ENCODE data around the gene HIVEP1. TPM values are rescaled to one million over a fixed set of nuclear protein-coding genes. Genes with fewer than 3 reads are reported as not detected.

The HIVEP1 gene
- total RNA-seq, 1 experiment from 2014 or later = 6.6 TPM

- H3F3A ChIP-seq (ENCODE audit: low read length, unreplicated experiment) = no peaks in the 10 kb centered on the region
- intact Hi-C loops (cut with micrococcal nuclease) = no loop called here
- H3K79me2 ChIP-seq (ENCODE audit: low read length) = no peaks in the 10 kb centered on the region
- H3K36me3 ChIP-seq (ENCODE audit: low read depth, low read length) = no peaks in the 10 kb centered on the region
- no peak overlapping the region for H3K4me2 ChIP-seq (ENCODE audit: low read length)
- H3K4me3 ChIP-seq (ENCODE audit: low read length) = no peak overlapping the region
- H3K9me3 ChIP-seq (ENCODE audit: low read length) = no peaks in the 10 kb centered on the region
- no peak for TF ChIP-seq CTCF (conservative IDR thresholded peaks at IDR 0.05; ENCODE audit: low read depth, low read length)
- no peak for TF ChIP-seq EZH2 (IDR thresholded peaks at IDR 0.05; ENCODE audit: low read length, unreplicated experiment)
- no peak for TF ChIP-seq EZH2phosphoT487 (IDR thresholded peaks at IDR 0.05; ENCODE audit: borderline replicate concordance, low read length)
- BruUV-seq (replicated peaks) = no TSS peak
- ChIA-PET POLR2A (ENCODE audit: unreplicated experiment) (no interaction called here), CTCF (interaction anchor here (0.6 kb wide), 1 partner anchor 68 kb away, joined by 5 read pairs; no protein-coding TSS in a partner anchor)
- no peak for DNase-seq
- H3K9ac ChIP-seq (ENCODE audit: low read length) = no peak overlapping the region
- H2AFZ ChIP-seq (ENCODE audit: low read length) = no peak overlapping the region
- no peaks in the 10 kb centered on the region for H4K20me1 ChIP-seq (ENCODE audit: low read length)
- H3K27me3 ChIP-seq (ENCODE audit: low read length) = no peaks in the 10 kb centered on the region
- ATAC-seq = no peak
- H3K27ac ChIP-seq (ENCODE audit: low read length) = no peak overlapping the region
- peaks cover 7% of the 10 kb centered on the region for H3K4me1 ChIP-seq (ENCODE audit: insufficient read depth, low read length)
- no peaks in the 10 kb centered on the region for H3K9me2 ChIP-seq (replicated peaks; ENCODE audit: low read length)
These were observed 148.2 kb downstream of the HIVEP1 start for GRCh38 chr6:12160326-12160725.

- no peak overlapping the region for H3K4me3 ChIP-seq (ENCODE audit: low read length)
- no peak overlapping the region for H3K4me2 ChIP-seq (ENCODE audit: low read length)
- H3F3A ChIP-seq (ENCODE audit: low read length, unreplicated experiment) = no peaks in the 10 kb centered on the region
- no peaks in the 10 kb centered on the region for H3K27me3 ChIP-seq (ENCODE audit: low read length)
- no peaks in the 10 kb centered on the region for H4K20me1 ChIP-seq (ENCODE audit: low read length)
- no peak for ATAC-seq
- H3K9me2 ChIP-seq (replicated peaks; ENCODE audit: low read length) = no peaks in the 10 kb centered on the region
- intact Hi-C loops (cut with micrococcal nuclease) = no loop called here
- no peak for TF ChIP-seq EZH2phosphoT487 (IDR thresholded peaks at IDR 0.05; ENCODE audit: borderline replicate concordance, low read length)
- TF ChIP-seq EZH2 (IDR thresholded peaks at IDR 0.05; ENCODE audit: low read length, unreplicated experiment) = no peak
- TF ChIP-seq CTCF (conservative IDR thresholded peaks at IDR 0.05; ENCODE audit: low read depth, low read length) = no peak
- H3K27ac ChIP-seq (ENCODE audit: low read length) = no peak overlapping the region
- H3K79me2 ChIP-seq (ENCODE audit: low read length) = no peaks in the 10 kb centered on the region
- no peak overlapping the region for H2AFZ ChIP-seq (ENCODE audit: low read length)
- no TSS peak for BruUV-seq (replicated peaks)
- H3K9ac ChIP-seq (ENCODE audit: low read length) = no peak overlapping the region
- H3K36me3 ChIP-seq (ENCODE audit: low read depth, low read length) = no peaks in the 10 kb centered on the region
- POLR2A ChIA-PET (ENCODE audit: unreplicated experiment) = no interaction called here
- H3K9me3 ChIP-seq (ENCODE audit: low read length) = no peaks in the 10 kb centered on the region
- CTCF ChIA-PET = no interaction called here
- DNase-seq = no peak
- peaks cover 7% of the 10 kb centered on the region for H3K4me1 ChIP-seq (ENCODE audit: insufficient read depth, low read length)
These were observed 150.1 kb downstream of the HIVEP1 start for GRCh38 chr6:12162213-12162612.

- intact Hi-C loops (cut with micrococcal nuclease) = no loop called here
- Histone ChIP-seq H3K36me3 (ENCODE audit: low read depth, low read length) (no peaks in the 10 kb centered on the region), H3K4me2 (ENCODE audit: low read length) (no peak overlapping the region), H4K20me1 (ENCODE audit: low read length) (no peaks in the 10 kb centered on the region), H3K27ac (ENCODE audit: low read length) (no peak overlapping the region), H3K4me1 (ENCODE audit: insufficient read depth, low read length) (peaks cover 7% of the 10 kb centered on the region), H3F3A (ENCODE audit: low read length, unreplicated experiment) (no peaks in the 10 kb centered on the region), H3K9me3 (ENCODE audit: low read length) (no peaks in the 10 kb centered on the region), H3K79me2 (ENCODE audit: low read length) (no peaks in the 10 kb centered on the region), H3K9me2 (replicated peaks; ENCODE audit: low read length) (no peaks in the 10 kb centered on the region), H3K4me3 (ENCODE audit: low read length) (no peak overlapping the region), H3K27me3 (ENCODE audit: low read length) (no peaks in the 10 kb centered on the region), H2AFZ (ENCODE audit: low read length) (no peak overlapping the region), H3K9ac (ENCODE audit: low read length) (no peak overlapping the region)
- ChIA-PET POLR2A (ENCODE audit: unreplicated experiment) (interaction anchor here (0.7 kb wide), 1 partner anchor 40 kb away, joined by 3 read pairs; no protein-coding TSS in a partner anchor), CTCF (no interaction called here)
- TF ChIP-seq EZH2phosphoT487 (IDR thresholded peaks at IDR 0.05; ENCODE audit: borderline replicate concordance, low read length) = no peak
- no peak for TF ChIP-seq CTCF (conservative IDR thresholded peaks at IDR 0.05; ENCODE audit: low read depth, low read length)
- no peak for TF ChIP-seq EZH2 (IDR thresholded peaks at IDR 0.05; ENCODE audit: low read length, unreplicated experiment)
- no peak for DNase-seq
- no TSS peak for BruUV-seq (replicated peaks)
- no peak for ATAC-seq
These were observed 151.0 kb downstream of the HIVEP1 start for GRCh38 chr6:12163149-12163548.
